IMR-90 (cell line): ENCODE data around the gene C2orf92. TPM values are rescaled to one million over a fixed set of nuclear protein-coding genes. Genes with fewer than 3 reads are reported as not detected.

Experiments used
- ATAC-seq: fragments of 200-7000 bp; cut with Tn5 transposase; 2 replicates; pipeline ENCODE4 v1.9.1; 2020; ENCODE audit warnings: low read depth, mild to moderate bottlenecking, moderate library complexity
- BruUV-seq: library from RNA; stranded (reverse); fragments of 400-500 nt; replicated peaks from 2 replicates; lab custom pipeline; 2021; lab: Mats Ljungman, UMichigan
- CTCF ChIA-PET: fragments of 300-600 bp; formaldehyde crosslinking; extraction: SDS; loops from one replicate; lab custom pipeline; 2021; ENCODE audit warnings: antibody characterized with exemption; lab: Yijun Ruan, JAX
- POLR2A ChIA-PET: fragments of 300-600 bp; sonication (Branson Sonifier 250); formaldehyde crosslinking; loops from one replicate; lab custom pipeline; 2022; ENCODE audit warnings: antibody characterized with exemption; ENCODE audit not compliant: unreplicated experiment; lab: Charles Lee
- DNase-seq: peaks from one replicate; pipeline ENCODE4 v3.0.0; 2013
- H2AFZ ChIP-seq: replicated peaks from 2 replicates; pipeline ENCODE3; 2013; ENCODE audit warnings: low read length, mild to moderate bottlenecking; ENCODE audit not compliant: poor library complexity
- H2AK5ac ChIP-seq: 2 replicates; pipeline ENCODE4 v1.6.1; 2013; ENCODE audit warnings: low read depth, low read length, inconsistent platforms
- H2AK9ac ChIP-seq: replicated peaks from 2 replicates; pipeline ENCODE3; 2013; ENCODE audit warnings: mild to moderate bottlenecking, low read depth, low read length, moderate library complexity; ENCODE audit not compliant: poor library complexity
- H2BK120ac ChIP-seq: 2 replicates; pipeline ENCODE4 v1.6.1; 2013; ENCODE audit warnings: low read depth, low read length, inconsistent platforms
- H2BK15ac ChIP-seq: 3 replicates; pipeline ENCODE4 v1.6.1; 2013; ENCODE audit warnings: low read depth, low read length, inconsistent platforms
- H2BK20ac ChIP-seq: 2 replicates; pipeline ENCODE4 v1.6.1; 2013; ENCODE audit warnings: low read depth, mild to moderate bottlenecking, inconsistent platforms, low read length, moderate library complexity
- H2BK5ac ChIP-seq: 2 replicates; pipeline ENCODE4 v1.6.1; 2013; ENCODE audit warnings: mild to moderate bottlenecking, low read depth, low read length, inconsistent platforms; ENCODE audit not compliant: poor library complexity, severe bottlenecking
- H3K14ac ChIP-seq: replicated peaks from 2 replicates; pipeline ENCODE4 v1.6.1; 2013; ENCODE audit warnings: low read depth, low read length, inconsistent platforms
- H3K18ac ChIP-seq: 2 replicates; pipeline ENCODE4 v1.6.1; 2013; ENCODE audit warnings: low read depth, low read length, control low read depth
- H3K23ac ChIP-seq: 2 replicates; pipeline ENCODE4 v1.6.1; 2013; ENCODE audit warnings: low read depth, low read length, inconsistent platforms
- H3K27ac ChIP-seq: 2 replicates; pipeline ENCODE4 v1.5.1; 2013; ENCODE audit warnings: mild to moderate bottlenecking, control low read depth, low read length; ENCODE audit not compliant: insufficient read depth
- H3K27me3 ChIP-seq: 2 replicates; pipeline ENCODE4 v1.6.1; 2013; ENCODE audit warnings: low read length; ENCODE audit not compliant: control insufficient read depth, insufficient read depth
- H3K36me3 ChIP-seq: 2 replicates; pipeline ENCODE4 v1.6.1; 2013; ENCODE audit warnings: low read length, mixed read lengths; ENCODE audit not compliant: control insufficient read depth, insufficient read depth
- H3K4ac ChIP-seq: 2 replicates; pipeline ENCODE4 v1.6.1; 2013; ENCODE audit warnings: low read depth, low read length, inconsistent platforms
- H3K4me1 ChIP-seq: 2 replicates; pipeline ENCODE4 v1.6.1; 2013; ENCODE audit warnings: low read length, mixed read lengths; ENCODE audit not compliant: control insufficient read depth, insufficient read depth
- H3K4me2 ChIP-seq: 2 replicates; pipeline ENCODE4 v1.6.1; 2013; ENCODE audit warnings: low read depth, mild to moderate bottlenecking, control low read depth, low read length, moderate library complexity
- H3K4me3 ChIP-seq: 2 replicates; pipeline ENCODE4 v1.5.1; 2013; ENCODE audit warnings: low read depth, mild to moderate bottlenecking, control low read depth, low read length, moderate library complexity; ENCODE audit not compliant: insufficient read depth
- H3K56ac ChIP-seq: 2 replicates; pipeline ENCODE4 v1.6.1; 2013; ENCODE audit warnings: low read length, inconsistent platforms; ENCODE audit not compliant: insufficient read depth; ENCODE audit errors: extremely low read depth
- H3K79me1 ChIP-seq, 2 experiments: 2 replicates each; pipeline ENCODE4 v1.6.1; 2013; ENCODE audit warnings: low read length in 2 of 2, inconsistent platforms in 1 of 2, low read depth in 1 of 2
- H3K9ac ChIP-seq: 2 replicates; pipeline ENCODE4 v1.6.1; 2013; ENCODE audit warnings: low read depth, low read length, control low read depth
- H3K9me1 ChIP-seq: 2 replicates; pipeline ENCODE4 v1.6.1; 2013; ENCODE audit warnings: low read length, inconsistent platforms; ENCODE audit not compliant: insufficient read depth
- H3K9me3 ChIP-seq: 2 replicates; pipeline ENCODE4 v1.6.1; 2013; ENCODE audit warnings: low read length; ENCODE audit not compliant: control insufficient read depth, insufficient read depth
- H4K20me1 ChIP-seq: 2 replicates; pipeline ENCODE4 v1.6.1; 2013; ENCODE audit warnings: low read length, inconsistent platforms; ENCODE audit not compliant: insufficient read depth
- H4K5ac ChIP-seq: 2 replicates; pipeline ENCODE4 v1.6.1; 2013; ENCODE audit warnings: mild to moderate bottlenecking, low read depth, low read length, control low read depth
- H4K8ac ChIP-seq, 2 experiments: 2 replicates each; pipeline ENCODE4 v1.6.1; 2013; ENCODE audit warnings: low read depth in 2 of 2, low read length in 2 of 2, control low read depth in 1 of 2, inconsistent platforms in 1 of 2
- H4K91ac ChIP-seq: 2 replicates; pipeline ENCODE4 v1.6.1; 2013; ENCODE audit warnings: low read depth, low read length, inconsistent platforms; ENCODE audit not compliant: insufficient read depth
- BHLHE40 ChIP-seq: fragments of 150-350 bp; IDR thresholded peaks from 2 replicates; pipeline ENCODE4 v1.6.1; 2016; ENCODE audit warnings: mild to moderate bottlenecking, low read depth, low read length
- CHD1 ChIP-seq: IDR thresholded peaks from 2 replicates; pipeline ENCODE4 v1.6.1; 2012; ENCODE audit warnings: low read depth, low read length, improper control_type of control experiment
- FOS ChIP-seq: fragments of 150-350 bp; IDR thresholded peaks from 2 replicates; pipeline ENCODE4 v1.6.1; 2016; ENCODE audit warnings: low read depth, low read length
- NFE2L2 ChIP-seq: fragments of 150-350 bp; IDR thresholded peaks from 2 replicates; pipeline ENCODE4 v1.6.1; 2016; ENCODE audit warnings: low read depth, mild to moderate bottlenecking, low read length
- RAD21 ChIP-seq: IDR thresholded peaks from 2 replicates; pipeline ENCODE4 v1.6.1; 2012; ENCODE audit warnings: low read length, improper control_type of control experiment
- RCOR1 ChIP-seq: IDR thresholded peaks from 2 replicates; pipeline ENCODE4 v1.6.1; 2012; ENCODE audit warnings: mild to moderate bottlenecking, low read length, improper control_type of control experiment; ENCODE audit not compliant: insufficient replicate concordance
- SMC3 ChIP-seq: fragments of 150-350 bp; IDR thresholded peaks from 2 replicates; pipeline ENCODE4 v1.6.1; 2016; ENCODE audit warnings: low read depth, mild to moderate bottlenecking, antibody characterized with exemption, low read length, moderate library complexity
- WGBS, 2 experiments: methylation state at CpG; one replicate each; pipeline versions ENCODE4 v1.1.5 to v1.1.7; 2013; ENCODE audit warnings: missing lambda C conversion rate in 2 of 2; ENCODE audit not compliant: insufficient read length in 1 of 2; ENCODE audit errors: extremely low coverage in 2 of 2; 5-methylcytosine and 5-hydroxymethylcytosine counted together
- dilution Hi-C: fragments of 300-500 bp; cut with HindIII; formaldehyde crosslinking; loops from one replicate; pipeline ENCODE4 v1.14.3; 2018; ENCODE audit warnings: low sequenced_read_pairs; ENCODE audit not compliant: unreplicated experiment
- in situ Hi-C: fragments of 300-500 bp; cut with MboI; formaldehyde crosslinking; loops from 3 replicates; pipeline ENCODE4 v1.14.3; 2019; ENCODE audit warnings: low sequenced_read_pairs, inconsistent platforms, mixed read lengths
- intact Hi-C: fragments of 100-400 bp; cut with micrococcal nuclease; formaldehyde crosslinking; loops from 2 replicates; pipeline ENCODE4 v1.10.0; 2022
- polyA plus RNA-seq, 3 experiments: library from polyadenylated mRNA; depleted of rRNA; stranded (reverse); fragments of >200 nt; gene quantifications; 2 replicates each; pipeline ENCODE4 v1.2.3, GENCODE V29; 2012; ENCODE audit warnings: low replicate concordance in 1 of 3
- total RNA-seq: library from RNA; depleted of rRNA; stranded (reverse); fragments of >200 nt; gene quantifications from 2 replicates; pipeline ENCODE4 v1.2.3, GENCODE V29; 2012
- TF ChIP-seq, protein P1 (sequence below): conservative IDR thresholded peaks from 2 replicates; pipeline ENCODE4 v1.5.1; 2012; ENCODE audit warnings: mild to moderate bottlenecking, low read depth, low read length, improper control_type of control experiment

The C2orf92 gene
- total and polyA plus RNA-seq, 2 of the 4 experiments (the other 2 are of a cell fraction): 0.90 to 2.5 TPM

DNA sequence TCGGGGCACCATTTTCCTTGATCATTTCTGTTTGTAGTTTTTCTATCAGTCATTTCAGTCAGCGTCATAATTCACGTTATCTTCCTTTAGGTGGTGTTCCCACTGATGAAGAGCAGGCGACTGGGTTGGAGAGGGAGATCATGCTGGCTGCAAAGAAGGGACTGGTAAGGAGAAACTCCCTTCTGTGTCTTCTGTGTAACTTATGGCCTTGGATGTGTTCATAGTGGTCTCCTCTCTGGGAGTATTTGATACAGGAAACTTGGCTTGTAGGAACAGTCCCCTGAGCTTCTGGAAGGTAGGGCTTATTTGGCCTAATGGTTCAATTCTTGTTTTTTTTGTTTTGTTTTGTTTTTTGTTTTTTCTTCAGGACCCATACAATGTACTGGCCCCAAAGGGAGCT is 22.5 kb upstream of the C2orf92 start:
- no peak overlapping the region for H4K5ac ChIP-seq
- 0 out of 2 replicates have a peak overlapping the region, but pooled peaks have one; percentile 18 for H3K23ac ChIP-seq
- no peak overlapping the region for H3K18ac ChIP-seq
- no peak overlapping the region for H3K9ac ChIP-seq
- H3K36me3 ChIP-seq: peaks cover 18% of the 10 kb centered on the region
- no TSS peak for BruUV-seq
- peaks cover 5% of the 10 kb centered on the region; the same call in 1 of the 2 replicates for H3K4me1 ChIP-seq
- no CpG with 5 or more reads among the region's 4 CpGs for WGBS, 2 experiments
- ChIA-PET POLR2A (interaction anchor here (1.9 kb wide), 1 partner anchor 16 kb away, joined by 15 read pairs; the partner anchor contains the start of gene ACTR1B), CTCF (interaction anchor here (1.6 kb wide), 1 partner anchor 15 kb away, joined by 3 read pairs; no protein-coding TSS in a partner anchor)
- no peaks in the 10 kb centered on the region for H3K9me3 ChIP-seq
- peak overlapping the region; percentile 81 for H3K4me2 ChIP-seq
- H3K27ac ChIP-seq: no peak overlapping the region
- no peaks in the 10 kb centered on the region for H4K20me1 ChIP-seq
- no peak overlapping the region for H2AK5ac ChIP-seq
- H3K56ac ChIP-seq: no peak overlapping the region
- no peak overlapping the region for H3K14ac ChIP-seq
- H2AFZ ChIP-seq: no peak overlapping the region
- H4K8ac ChIP-seq: peak overlapping the region in 1 of 2 experiments; percentile 35; a peak in 1 of 4 replicates
- no peak overlapping the region for H2BK5ac ChIP-seq
- dilution Hi-C loops: no loop called here
- H2BK20ac ChIP-seq: no peak overlapping the region
- no peak overlapping the region for H3K4ac ChIP-seq
- DNase-seq: no peak
- H3K4me3 ChIP-seq: peak overlapping the region; percentile 85; the same call in 1 of the 2 replicates
- no peak overlapping the region for H2BK120ac ChIP-seq
- H3K9me1 ChIP-seq: no peaks in the 10 kb centered on the region
- TF ChIP-seq, protein P1, sequence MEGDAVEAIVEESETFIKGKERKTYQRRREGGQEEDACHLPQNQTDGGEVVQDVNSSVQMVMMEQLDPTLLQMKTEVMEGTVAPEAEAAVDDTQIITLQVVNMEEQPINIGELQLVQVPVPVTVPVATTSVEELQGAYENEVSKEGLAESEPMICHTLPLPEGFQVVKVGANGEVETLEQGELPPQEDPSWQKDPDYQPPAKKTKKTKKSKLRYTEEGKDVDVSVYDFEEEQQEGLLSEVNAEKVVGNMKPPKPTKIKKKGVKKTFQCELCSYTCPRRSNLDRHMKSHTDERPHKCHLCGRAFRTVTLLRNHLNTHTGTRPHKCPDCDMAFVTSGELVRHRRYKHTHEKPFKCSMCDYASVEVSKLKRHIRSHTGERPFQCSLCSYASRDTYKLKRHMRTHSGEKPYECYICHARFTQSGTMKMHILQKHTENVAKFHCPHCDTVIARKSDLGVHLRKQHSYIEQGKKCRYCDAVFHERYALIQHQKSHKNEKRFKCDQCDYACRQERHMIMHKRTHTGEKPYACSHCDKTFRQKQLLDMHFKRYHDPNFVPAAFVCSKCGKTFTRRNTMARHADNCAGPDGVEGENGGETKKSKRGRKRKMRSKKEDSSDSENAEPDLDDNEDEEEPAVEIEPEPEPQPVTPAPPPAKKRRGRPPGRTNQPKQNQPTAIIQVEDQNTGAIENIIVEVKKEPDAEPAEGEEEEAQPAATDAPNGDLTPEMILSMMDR: no peak
- no peak for TF ChIP-seq SMC3
- no peak for TF ChIP-seq RCOR1
- no peak for TF ChIP-seq FOS
- no peak for TF ChIP-seq CHD1
- no peak for TF ChIP-seq NFE2L2
- TF ChIP-seq RAD21: no peak
- no peak for TF ChIP-seq BHLHE40
- intact Hi-C loops: no loop called here
- H4K91ac ChIP-seq: no peak overlapping the region
- H2BK15ac ChIP-seq: no peak overlapping the region
- H3K79me1 ChIP-seq: peaks cover 13 to 20% of the 10 kb centered on the region in 2 experiments
- no peaks in the 10 kb centered on the region for H3K27me3 ChIP-seq
- in situ Hi-C loops: no loop called here
- H2AK9ac ChIP-seq: no peak overlapping the region
- ATAC-seq: no peak
